B cell (primary cell): ENCODE measurements around the gene TMEM98. TPM values are rescaled to one million over a fixed set of nuclear protein-coding genes. Genes with fewer than 3 reads are reported as not detected.
"Not testable (repeated sequence)": the region's sequence is repeated elsewhere in the genome, so short reads cannot be mapped to it uniquely, and the experiment has no call there.

Source experiments
- ATAC-seq: fragments of 200-7000 bp; cut with Tn5 transposase; one replicate; pipeline ENCODE4 v1.10.0; 2021; ENCODE audit warnings: low read depth, mild to moderate bottlenecking, moderate number of reproducible peaks, moderate library complexity
- CTCF ChIA-PET: fragments of 350-600 bp; sonication (Branson Sonifier 250); formaldehyde crosslinking; loops from one replicate; lab custom pipeline; 2021; ENCODE audit warnings: antibody characterized with exemption, inconsistent platforms; lab: Charles Lee
- POLR2A ChIA-PET: fragments of 350-600 bp; sonication (Branson Sonifier 250); formaldehyde crosslinking; loops from one replicate; lab custom pipeline; 2021; ENCODE audit warnings: antibody characterized with exemption; lab: Charles Lee
- DNase-seq: peaks from one replicate; pipeline ENCODE4 v3.0.0; 2013
- H2AFZ ChIP-seq: 2 replicates; pipeline ENCODE4 v1.6.1; 2012; ENCODE audit warnings: mild to moderate bottlenecking, low read depth, low read length; ENCODE audit not compliant: insufficient read depth, poor library complexity, severe bottlenecking
- H3K27ac ChIP-seq, 2 donors: 1 replicate in 1 of 2; 2 replicates in 1 of 2; pipeline ENCODE4 v1.5.1; 2012 to 2013; ENCODE audit warnings: low read length in 2 of 2, mild to moderate bottlenecking in 2 of 2, moderate library complexity in 1 of 2
- H3K27me3 ChIP-seq, 4 experiments: fragments of 200-600 bp in 1 of 4; sonication (generic) in 1 of 4; replicated peaks in 1 of 4; 1 replicate in 2 of 4; 2 replicates in 2 of 4; pipeline versions ENCODE4 v1.6.1 to v1.7.0; 2013 to 2016; ENCODE audit warnings: low read length in 3 of 4, mild to moderate bottlenecking in 2 of 4, mixed read lengths in 1 of 4, moderate library complexity in 1 of 4; ENCODE audit not compliant: insufficient read depth in 4 of 4, control insufficient read depth in 3 of 4; ENCODE audit errors: control extremely low read depth in 1 of 4
- H3K36me3 ChIP-seq, 2 experiments: replicated peaks in 1 of 2; 1 replicate in 1 of 2; 2 replicates in 1 of 2; pipeline versions ENCODE4 v1.6.1 to v1.7.1; 2013; ENCODE audit warnings: low read length in 1 of 2; ENCODE audit not compliant: insufficient read depth in 2 of 2, control insufficient read depth in 1 of 2; ENCODE audit errors: control extremely low read depth in 1 of 2, extremely low read depth in 1 of 2
- H3K4me1 ChIP-seq, 2 donors: fragments of 200-600 bp in 1 of 2; sonication (generic) in 1 of 2; 1 replicate in 1 of 2; 2 replicates in 1 of 2; pipeline versions ENCODE4 v1.5.1 to v1.6.1; 2013 to 2017; ENCODE audit warnings: low read length in 2 of 2; ENCODE audit not compliant: control insufficient read depth in 2 of 2, insufficient read depth in 2 of 2
- H3K4me2 ChIP-seq: replicated peaks from 2 replicates; pipeline ENCODE3; 2012; ENCODE audit warnings: mild to moderate bottlenecking, low read depth, low read length; ENCODE audit not compliant: poor library complexity, severe bottlenecking
- H3K4me3 ChIP-seq, 5 experiments: fragments of 200-600 bp in 1 of 5; sonication (generic) in 1 of 5; 1 replicate in 3 of 5; 2 replicates in 2 of 5; pipeline versions ENCODE4 v1.5.1 to v1.7.0; 2011 to 2016; ENCODE audit warnings: low read length in 4 of 5, mild to moderate bottlenecking in 4 of 5, low read depth in 2 of 5, control low read depth in 1 of 5, moderate library complexity in 1 of 5; ENCODE audit not compliant: insufficient read depth in 1 of 5; ENCODE audit errors: control extremely low read depth in 1 of 5, extremely low read depth in 1 of 5
- H3K79me2 ChIP-seq: fragments of 200-600 bp; sonication (generic); one replicate; pipeline ENCODE4 v1.6.0; 2016; ENCODE audit warnings: low read length; ENCODE audit not compliant: control insufficient read depth, insufficient read depth
- H3K9ac ChIP-seq: fragments of 200-600 bp; sonication (generic); 2 replicates; pipeline ENCODE4 v1.6.1; 2017; ENCODE audit warnings: mild to moderate bottlenecking, low read length, moderate library complexity
- H3K9me3 ChIP-seq, 3 donors: one replicate each; pipeline versions ENCODE4 v1.6.1 to v1.7.1; 2013; ENCODE audit warnings: low read length in 2 of 3; ENCODE audit not compliant: control insufficient read depth in 2 of 3, insufficient read depth in 1 of 3; ENCODE audit errors: control extremely low read depth in 1 of 3
- H4K20me1 ChIP-seq: 2 replicates; pipeline ENCODE4 v1.6.0; 2012; ENCODE audit warnings: mild to moderate bottlenecking, low read length; ENCODE audit not compliant: insufficient read depth, control insufficient read depth, poor library complexity, severe bottlenecking
- H3K27ac Mint-ChIP-seq: one replicate; pipeline ENCODE4 v1.8.0; 2021; ENCODE audit warnings: mixed read lengths
- H3K27me3 Mint-ChIP-seq: one replicate; pipeline ENCODE4 v1.8.0; 2021; ENCODE audit warnings: mixed read lengths
- H3K4me1 Mint-ChIP-seq: one replicate; pipeline ENCODE4 v1.8.0; 2021; ENCODE audit warnings: mixed read lengths
- H3K4me3 Mint-ChIP-seq: one replicate; pipeline ENCODE4 v1.8.0; 2021; ENCODE audit warnings: mixed read lengths
- H3K9me3 Mint-ChIP-seq: one replicate; pipeline ENCODE4 v1.8.0; 2022; ENCODE audit warnings: mixed read lengths; ENCODE audit not compliant: insufficient read depth
- EZH2 ChIP-seq: IDR thresholded peaks from 2 replicates; pipeline ENCODE4 v1.6.1; 2012; ENCODE audit warnings: borderline replicate concordance, low read depth, mild to moderate bottlenecking, moderate library complexity, low read length; ENCODE audit not compliant: insufficient read depth, poor library complexity, severe bottlenecking
- WGBS: methylation state at CpG from one replicate; pipeline ENCODE4 v1.1.5; 2013; ENCODE audit warnings: missing lambda C conversion rate; ENCODE audit not compliant: insufficient coverage; 5-methylcytosine and 5-hydroxymethylcytosine counted together
- intact Hi-C: fragments of 100-400 bp; cut with micrococcal nuclease; formaldehyde crosslinking; loops from one replicate; pipeline ENCODE4 v1.10.0; 2022
- polyA plus RNA-seq: library from polyadenylated mRNA; depleted of rRNA; stranded (reverse); fragments of >200 nt; gene quantifications from 2 replicates; pipeline ENCODE4 v1.2.3, GENCODE V29; 2012
- total RNA-seq, 2 donors: library from RNA; stranded (reverse); fragments of 120-200 nt in 1 of 2; gene quantifications; 1 replicate in 1 of 2; 2 replicates in 1 of 2; pipeline versions ENCODE4 v1.2.3 to v1.2.4, GENCODE V29; 2013 to 2022
- TF ChIP-seq, protein P1 (sequence below): fragments of 200-600 bp; IDR thresholded peaks from one replicate; pipeline ENCODE4 v1.8.0; 2022; ENCODE audit warnings: antibody characterized with exemption, mild to moderate bottlenecking

The TMEM98 gene
- total and polyA plus RNA-seq, 2 donors (not counting 1 experiment from before 2014, with no cell fraction given): not detected

DNA sequence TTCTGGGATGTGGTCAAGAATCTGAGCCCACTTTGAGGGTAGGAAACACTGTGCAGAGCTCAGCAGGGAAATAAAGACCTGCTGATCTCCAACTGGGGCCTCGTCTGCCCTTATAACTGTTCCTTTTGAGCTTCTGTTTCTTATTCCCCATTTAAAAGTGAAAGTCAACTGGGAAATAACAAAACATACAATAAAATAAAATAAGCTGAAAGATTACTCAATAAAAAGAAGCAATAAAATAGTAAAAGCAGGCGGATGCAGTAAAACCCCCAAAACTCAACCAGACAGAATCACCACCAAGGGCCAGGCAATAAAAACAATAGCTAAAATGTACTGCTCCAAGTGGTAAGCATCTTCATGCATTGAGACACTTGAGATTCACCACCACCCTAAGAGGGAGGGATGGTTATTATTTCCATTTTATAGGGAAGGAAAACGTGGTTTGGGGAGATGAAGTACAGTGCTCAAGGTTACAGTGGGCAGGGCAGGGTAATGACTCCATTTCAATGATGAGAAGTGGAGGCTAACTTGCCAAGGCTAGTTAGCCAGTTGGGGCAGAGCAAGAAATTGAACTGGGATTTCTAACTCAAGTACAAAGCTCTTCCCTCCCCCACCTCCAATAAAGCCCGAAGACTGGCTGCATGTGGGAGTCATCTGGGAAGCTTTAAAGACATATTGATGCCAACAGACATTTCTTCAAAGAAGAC, 57.2 kb downstream of the TMEM98 start:
- peaks cover 1 to 39% (median 21%) of the 10 kb centered on the region in 3 donors for H3K9me3 ChIP-seq
- no peak overlapping the region for H3K9ac ChIP-seq
- DNase-seq (no peak), ATAC-seq (no peak)
- Mint-ChIP-seq H3K4me3 (no peak overlapping the region), H3K27ac (no peak overlapping the region), H3K9me3 (peaks cover 5% of the 10 kb centered on the region), H3K27me3 (peaks cover 12% of the 10 kb centered on the region), H3K4me1 (peaks cover 3% of the 10 kb centered on the region)
- POLR2A ChIA-PET: no interaction called here
- H4K20me1 ChIP-seq: no peaks in the 10 kb centered on the region
- CTCF ChIA-PET: interaction anchor here (0.7 kb wide), 1 partner anchor 12 kb away, joined by 4 read pairs; no protein-coding TSS in a partner anchor
- no peak overlapping the region for H3K4me2 ChIP-seq
- H3K79me2 ChIP-seq: no peaks in the 10 kb centered on the region
- H3K36me3 ChIP-seq: no peaks in the 10 kb centered on the region
- no peak overlapping the region for H3K27ac ChIP-seq
- no peak overlapping the region for H3K4me3 ChIP-seq
- intact Hi-C loops: no loop called here
- peaks cover 0 to 7% (median 0%) of the 10 kb centered on the region in 4 experiments for H3K27me3 ChIP-seq
- H2AFZ ChIP-seq: no peak overlapping the region
- no CpG with 5 or more reads among the region's 4 CpGs for WGBS
- no peaks in the 10 kb centered on the region for H3K4me1 ChIP-seq
- TF ChIP-seq EZH2: no peak
- TF ChIP-seq, protein P1, sequence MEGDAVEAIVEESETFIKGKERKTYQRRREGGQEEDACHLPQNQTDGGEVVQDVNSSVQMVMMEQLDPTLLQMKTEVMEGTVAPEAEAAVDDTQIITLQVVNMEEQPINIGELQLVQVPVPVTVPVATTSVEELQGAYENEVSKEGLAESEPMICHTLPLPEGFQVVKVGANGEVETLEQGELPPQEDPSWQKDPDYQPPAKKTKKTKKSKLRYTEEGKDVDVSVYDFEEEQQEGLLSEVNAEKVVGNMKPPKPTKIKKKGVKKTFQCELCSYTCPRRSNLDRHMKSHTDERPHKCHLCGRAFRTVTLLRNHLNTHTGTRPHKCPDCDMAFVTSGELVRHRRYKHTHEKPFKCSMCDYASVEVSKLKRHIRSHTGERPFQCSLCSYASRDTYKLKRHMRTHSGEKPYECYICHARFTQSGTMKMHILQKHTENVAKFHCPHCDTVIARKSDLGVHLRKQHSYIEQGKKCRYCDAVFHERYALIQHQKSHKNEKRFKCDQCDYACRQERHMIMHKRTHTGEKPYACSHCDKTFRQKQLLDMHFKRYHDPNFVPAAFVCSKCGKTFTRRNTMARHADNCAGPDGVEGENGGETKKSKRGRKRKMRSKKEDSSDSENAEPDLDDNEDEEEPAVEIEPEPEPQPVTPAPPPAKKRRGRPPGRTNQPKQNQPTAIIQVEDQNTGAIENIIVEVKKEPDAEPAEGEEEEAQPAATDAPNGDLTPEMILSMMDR: no peak

DNA sequence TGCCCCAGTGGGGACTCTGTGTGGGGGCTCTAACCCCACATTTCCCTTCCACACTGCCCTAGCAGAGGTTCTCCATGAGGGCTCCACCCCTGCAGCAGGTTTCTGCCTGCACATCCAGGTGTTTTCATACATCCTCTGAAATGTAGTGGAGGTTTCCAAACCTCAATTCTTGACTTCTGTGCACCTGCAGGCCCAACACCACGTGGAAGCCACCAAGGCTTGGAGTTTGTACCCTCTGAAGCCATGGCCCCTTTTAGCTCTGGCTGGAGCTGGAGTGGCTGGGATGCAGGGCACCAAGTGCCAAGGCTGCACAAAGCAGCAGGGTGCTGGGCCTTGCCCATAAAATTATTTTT, 59.5 kb downstream of the TMEM98 start:
- H3K36me3 ChIP-seq, ATAC-seq, H3K27ac ChIP-seq, POLR2A ChIA-PET, H3K4me2 ChIP-seq, H3K4me1 ChIP-seq, H3K9me3 Mint-ChIP-seq, intact Hi-C loops, H3K4me3 Mint-ChIP-seq, H3K4me3 ChIP-seq, H3K4me1 Mint-ChIP-seq, H3K27ac Mint-ChIP-seq, H2AFZ ChIP-seq, H3K9ac ChIP-seq, H3K27me3 Mint-ChIP-seq, H3K27me3 ChIP-seq, H4K20me1 ChIP-seq, CTCF ChIA-PET, H3K79me2 ChIP-seq, DNase-seq: not testable (repeated sequence)
- WGBS: 33% methylated on average over 1 of the region's 1 CpG
- H3K9me3 ChIP-seq: peaks cover 1 to 30% (median 14%) of the 10 kb centered on the region in 3 donors

DNA sequence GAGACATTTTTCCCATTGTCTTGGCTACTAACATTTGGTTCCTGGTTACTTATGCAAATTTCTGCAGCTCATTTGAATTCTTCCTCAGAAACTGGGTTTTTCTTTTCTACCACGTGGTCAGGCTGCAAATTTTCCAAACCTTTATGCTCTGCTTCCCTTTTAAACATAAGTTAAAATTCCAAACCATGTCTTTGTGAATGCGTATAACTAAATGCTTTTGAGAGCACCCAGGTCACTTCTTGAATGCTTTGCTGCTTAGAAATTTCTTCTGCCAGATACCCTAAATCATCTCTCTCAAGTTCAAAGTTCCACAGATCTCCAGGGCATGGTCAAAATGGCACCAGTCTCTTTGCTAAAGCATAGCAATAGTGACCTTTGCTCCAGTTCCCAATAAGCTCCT, 59.9 kb downstream of the TMEM98 start:
- H3K4me3 Mint-ChIP-seq, ATAC-seq, H3K9me3 Mint-ChIP-seq, CTCF ChIA-PET, H3K4me1 ChIP-seq, H3K36me3 ChIP-seq, H3K27ac Mint-ChIP-seq, H3K9ac ChIP-seq, H2AFZ ChIP-seq, H3K4me1 Mint-ChIP-seq, H3K27me3 Mint-ChIP-seq, DNase-seq, H3K79me2 ChIP-seq, intact Hi-C loops, H4K20me1 ChIP-seq, H3K27ac ChIP-seq, POLR2A ChIA-PET, H3K4me3 ChIP-seq, H3K4me2 ChIP-seq, H3K27me3 ChIP-seq: not testable (repeated sequence)
- H3K9me3 ChIP-seq: peaks cover 1 to 27% (median 14%) of the 10 kb centered on the region in 3 donors
- WGBS: 56% methylated on average over 2 of the region's 2 CpGs
